Muscle layer of colon (tissue), 2 donors: ENCODE data around the gene FCN1.

Experiments
- H3K27ac ChIP-seq: one replicate; pipeline ENCODE4 v1.7.0; 2013; ENCODE audit warnings: low read depth, mild to moderate bottlenecking, low read length, moderate library complexity
- H3K27me3 ChIP-seq, 2 donors: one replicate each; pipeline ENCODE4 v1.7.0; 2013; ENCODE audit warnings: low read length in 2 of 2, mild to moderate bottlenecking in 2 of 2; ENCODE audit not compliant: insufficient read depth in 2 of 2, control insufficient read depth in 1 of 2
- H3K36me3 ChIP-seq: one replicate; pipeline ENCODE4 v1.7.0; 2013; ENCODE audit warnings: mild to moderate bottlenecking, low read length; ENCODE audit not compliant: insufficient read depth
- H3K4me1 ChIP-seq: one replicate; pipeline ENCODE4 v1.7.0; 2013; ENCODE audit warnings: mild to moderate bottlenecking, low read length; ENCODE audit not compliant: insufficient read depth
- H3K4me3 ChIP-seq, 2 donors: one replicate each; pipeline ENCODE4 v1.7.0; 2013; ENCODE audit warnings: low read length in 2 of 2, low read depth in 1 of 2, mild to moderate bottlenecking in 1 of 2, moderate library complexity in 1 of 2
- H3K9ac ChIP-seq: one replicate; pipeline ENCODE4 v1.7.0; 2013; ENCODE audit warnings: low read length
- H3K9me3 ChIP-seq: one replicate; pipeline ENCODE4 v1.7.0; 2013; ENCODE audit warnings: mild to moderate bottlenecking, low read length
- donor health status: abdominal sarcoma.
- donor health status: Adenocarcinoma of cecum.

The FCN1 gene

GRCh38 chr9:134933076-134933659 is 15.5 kb upstream of the FCN1 start:
- Histone ChIP-seq H3K4me1 (no peaks in the 10 kb centered on the region), H3K27ac (no peak overlapping the region), H3K9ac (no peak overlapping the region), H3K9me3 (no peaks in the 10 kb centered on the region), H3K36me3 (no peaks in the 10 kb centered on the region), H3K27me3 (peaks cover 0 to 13% of the 10 kb centered on the region in 2 donors), H3K4me3 (no peak overlapping the region)

GRCh38 chr9:134932606-134933005 is 14.9 kb upstream of the FCN1 start:
- no peak overlapping the region for H3K9ac ChIP-seq
- H3K4me3 ChIP-seq, result no peak overlapping the region
- H3K36me3 ChIP-seq, result no peaks in the 10 kb centered on the region
- peaks cover 0 to 13% of the 10 kb centered on the region in 2 donors for H3K27me3 ChIP-seq
- no peaks in the 10 kb centered on the region for H3K9me3 ChIP-seq
- H3K4me1 ChIP-seq, result no peaks in the 10 kb centered on the region
- no peak overlapping the region for H3K27ac ChIP-seq

- Histone ChIP-seq H3K9me3 (no peaks in the 10 kb centered on the region), H3K36me3 (no peaks in the 10 kb centered on the region), H3K27ac (no peak overlapping the region), H3K27me3 (peaks cover 0 to 13% of the 10 kb centered on the region in 2 donors), H3K4me1 (no peaks in the 10 kb centered on the region), H3K9ac (no peak overlapping the region), H3K4me3 (no peak overlapping the region)
Observed at GRCh38 chr9:134932171-134932570, 14.5 kb upstream of the FCN1 start.

GRCh38 chr9:134930398-134930797 is 12.7 kb upstream of the FCN1 start:
- no peak overlapping the region for H3K27ac ChIP-seq
- no peak overlapping the region for H3K9ac ChIP-seq
- no peak overlapping the region for H3K4me3 ChIP-seq
- H3K36me3 ChIP-seq, result no peaks in the 10 kb centered on the region
- H3K27me3 ChIP-seq, result peaks cover 0 to 9% of the 10 kb centered on the region in 2 donors
- H3K9me3 ChIP-seq, result no peaks in the 10 kb centered on the region
- H3K4me1 ChIP-seq, result no peaks in the 10 kb centered on the region

- Histone ChIP-seq H3K4me3 (no peak overlapping the region), H3K36me3 (no peaks in the 10 kb centered on the region), H3K9me3 (no peaks in the 10 kb centered on the region), H3K4me1 (no peaks in the 10 kb centered on the region), H3K27ac (no peak overlapping the region), H3K9ac (no peak overlapping the region), H3K27me3 (peaks cover 0 to 4% of the 10 kb centered on the region in 2 donors)
Observed at GRCh38 chr9:134929193-134930158, 11.8 kb upstream of the FCN1 start.

DNA sequence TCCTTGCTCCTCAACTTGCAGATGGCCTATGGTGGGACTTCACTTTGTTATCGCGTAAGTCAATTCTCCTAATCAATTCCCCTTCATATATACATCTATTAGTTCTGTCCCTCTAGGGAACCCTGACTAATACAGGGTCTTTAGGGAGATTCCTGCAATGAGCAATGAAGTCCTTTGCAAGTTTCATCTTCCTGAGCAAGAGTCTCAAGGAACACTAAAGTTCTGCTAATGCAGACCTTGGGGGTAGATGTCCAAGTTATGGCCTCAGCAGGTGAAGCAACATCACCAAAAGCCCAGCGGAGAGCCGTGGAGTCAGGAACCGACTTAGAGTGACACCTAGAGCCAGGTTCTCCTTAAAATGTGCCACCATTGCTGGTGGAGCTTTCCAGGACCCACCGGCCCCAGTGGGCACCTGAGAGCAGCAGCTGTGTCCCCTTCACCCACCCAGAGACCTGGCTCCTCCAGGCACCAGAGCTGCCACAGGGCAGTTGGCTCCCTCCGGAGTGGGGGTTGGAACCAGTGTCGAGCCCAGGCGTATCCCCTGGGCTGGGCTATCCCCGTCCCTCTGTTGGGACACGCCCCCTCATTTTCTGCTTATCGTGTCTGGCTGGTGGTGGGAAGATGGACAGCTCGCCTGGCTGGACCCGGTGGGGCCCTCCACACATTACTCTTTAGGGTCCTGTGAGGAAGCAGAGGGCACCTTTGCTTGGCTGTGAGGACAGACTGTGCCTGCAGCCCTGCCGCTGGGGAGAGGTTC is 10.9 kb upstream of the FCN1 start:
- Histone ChIP-seq H3K36me3 (no peaks in the 10 kb centered on the region), H3K4me3 (no peak overlapping the region), H3K27ac (no peak overlapping the region), H3K4me1 (no peaks in the 10 kb centered on the region), H3K27me3 (peaks cover 0 to 4% of the 10 kb centered on the region in 2 donors), H3K9ac (no peak overlapping the region), H3K9me3 (no peaks in the 10 kb centered on the region)

GRCh38 chr9:134925011-134925511 is 7.3 kb upstream of the FCN1 start:
- H3K9ac ChIP-seq, result no peak overlapping the region
- no peaks in the 10 kb centered on the region for H3K36me3 ChIP-seq
- H3K4me1 ChIP-seq, result no peaks in the 10 kb centered on the region
- H3K4me3 ChIP-seq, result no peak overlapping the region
- H3K27me3 ChIP-seq, result no peaks in the 10 kb centered on the region
- no peak overlapping the region for H3K27ac ChIP-seq
- no peaks in the 10 kb centered on the region for H3K9me3 ChIP-seq

DNA sequence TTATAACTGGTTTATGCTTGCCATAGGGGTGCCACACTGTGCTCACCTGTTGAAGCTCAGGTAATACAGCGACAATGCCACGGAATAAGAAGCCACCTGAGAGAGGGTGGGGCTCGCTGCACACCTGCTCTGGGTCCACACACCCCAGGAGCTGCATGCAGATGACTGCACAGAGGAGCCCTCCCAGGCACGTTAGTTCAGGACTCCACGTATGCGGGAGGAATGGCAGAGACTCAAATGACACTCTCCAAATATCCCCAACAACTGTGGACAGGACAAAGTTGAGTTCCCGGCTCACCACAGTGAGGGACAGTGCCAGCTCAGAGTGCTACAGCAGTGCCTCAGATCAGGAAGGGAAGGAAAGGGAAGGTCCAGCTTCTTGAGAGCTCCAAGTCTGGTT is 5.8 kb upstream of the FCN1 start:
- Histone ChIP-seq H3K4me3 (no peak overlapping the region), H3K9me3 (no peaks in the 10 kb centered on the region), H3K9ac (no peak overlapping the region), H3K36me3 (no peaks in the 10 kb centered on the region), H3K4me1 (no peaks in the 10 kb centered on the region), H3K27ac (no peak overlapping the region), H3K27me3 (no peaks in the 10 kb centered on the region)

DNA sequence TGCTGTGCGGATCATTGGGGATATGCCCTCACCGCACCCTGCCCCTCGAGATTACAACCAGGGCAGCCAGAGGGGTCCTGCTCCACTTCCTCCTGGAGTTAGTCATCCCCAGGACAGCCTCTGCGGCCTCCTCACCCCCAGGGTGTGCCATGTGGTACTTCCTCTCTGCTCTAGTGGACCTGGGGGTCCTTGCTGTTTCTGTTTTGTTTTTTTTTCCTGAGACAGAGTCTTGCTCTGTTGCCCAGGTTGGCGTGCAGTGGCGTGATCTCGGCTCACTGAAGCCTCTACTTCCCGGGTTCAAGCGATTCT is 5.2 kb upstream of the FCN1 start:
- Histone ChIP-seq H3K4me3 (no peak overlapping the region), H3K27me3 (no peaks in the 10 kb centered on the region), H3K36me3 (no peaks in the 10 kb centered on the region), H3K27ac (no peak overlapping the region), H3K9me3 (no peaks in the 10 kb centered on the region), H3K4me1 (no peaks in the 10 kb centered on the region), H3K9ac (no peak overlapping the region)

DNA sequence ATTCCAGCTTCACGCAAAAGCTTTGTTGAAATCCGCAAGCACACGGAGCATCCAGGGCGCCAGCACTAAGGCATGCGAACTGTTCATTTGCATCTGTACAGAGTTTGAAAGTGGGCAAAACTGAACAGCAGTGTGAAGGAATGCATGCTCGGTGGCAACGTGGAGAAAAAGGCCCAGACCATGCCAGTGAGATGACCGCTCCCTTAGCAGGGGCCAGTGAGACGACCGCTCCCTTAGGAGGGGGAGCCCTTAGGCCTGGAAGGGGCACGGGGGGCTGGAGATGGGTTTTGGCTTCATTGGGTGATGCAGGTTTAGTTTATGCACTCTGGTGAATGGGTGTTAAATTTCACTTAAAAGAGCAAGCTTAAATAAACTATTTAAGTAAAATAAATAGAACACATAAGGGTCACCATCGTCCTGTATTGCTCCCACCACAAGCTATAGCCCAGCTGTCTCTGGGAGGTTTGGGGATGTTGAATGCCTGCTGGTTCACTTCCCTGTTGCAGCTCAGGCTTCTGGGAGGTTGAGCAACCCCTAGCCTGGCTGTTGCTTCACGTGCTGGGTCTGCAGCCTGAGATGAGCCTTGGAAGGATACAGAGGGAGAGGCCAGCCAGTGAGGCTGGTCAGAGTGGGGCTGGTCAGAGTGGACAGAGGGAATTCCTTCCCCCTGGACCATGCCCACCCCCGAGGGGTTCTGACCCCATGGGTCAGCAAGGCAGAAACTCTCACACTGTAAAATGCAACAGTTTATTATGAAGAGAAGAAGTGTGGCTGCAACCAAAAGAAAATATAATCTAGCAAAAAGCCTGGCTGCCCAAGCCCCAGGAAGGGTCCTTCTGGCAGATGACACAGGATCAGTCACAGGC is 4.6 kb upstream of the FCN1 start:
- Histone ChIP-seq H3K9me3 (no peaks in the 10 kb centered on the region), H3K36me3 (no peaks in the 10 kb centered on the region), H3K9ac (no peak overlapping the region), H3K27ac (no peak overlapping the region), H3K4me1 (no peaks in the 10 kb centered on the region), H3K4me3 (no peak overlapping the region), H3K27me3 (no peaks in the 10 kb centered on the region)

DNA sequence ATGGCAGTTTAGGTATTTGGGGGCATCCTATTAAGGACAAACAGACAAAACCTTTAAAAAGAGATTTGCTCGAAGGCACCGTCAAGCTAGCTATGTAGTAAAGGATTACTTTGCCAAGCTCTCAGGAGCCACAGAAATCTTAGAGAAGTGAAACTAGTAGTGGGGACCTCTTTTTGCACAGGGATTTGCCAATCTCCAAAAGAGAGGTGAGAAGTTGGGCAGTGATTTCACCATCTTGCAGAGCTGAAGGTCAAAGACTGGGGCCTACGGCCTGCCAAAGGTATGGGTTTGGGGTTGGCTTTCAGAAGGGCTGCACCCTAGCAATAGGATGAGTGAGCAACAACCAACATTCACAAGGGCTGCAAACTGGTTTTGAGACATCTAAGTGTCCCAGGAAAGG is 1.6 kb upstream of the FCN1 start:
- H3K4me3 ChIP-seq, result no peak overlapping the region
- H3K27me3 ChIP-seq, result no peaks in the 10 kb centered on the region
- no peak overlapping the region for H3K27ac ChIP-seq
- no peaks in the 10 kb centered on the region for H3K36me3 ChIP-seq
- H3K4me1 ChIP-seq, result no peaks in the 10 kb centered on the region
- H3K9me3 ChIP-seq, result no peaks in the 10 kb centered on the region
- no peak overlapping the region for H3K9ac ChIP-seq
